HG03066 (cell line): ENCODE results near the gene RNF123.
"Not testable (repeated sequence)": the region's sequence is repeated elsewhere in the genome, so short reads cannot be mapped to it uniquely, and the experiment has no call there.

Experiments
- ATAC-seq: cut with Tn5 transposase; IDR thresholded peaks from one replicate; pipeline ENCODE4 v1.9.1; 2021; ENCODE audit warnings: low read depth; ENCODE audit not compliant: unreplicated experiment

Gene RNF123

DNA sequence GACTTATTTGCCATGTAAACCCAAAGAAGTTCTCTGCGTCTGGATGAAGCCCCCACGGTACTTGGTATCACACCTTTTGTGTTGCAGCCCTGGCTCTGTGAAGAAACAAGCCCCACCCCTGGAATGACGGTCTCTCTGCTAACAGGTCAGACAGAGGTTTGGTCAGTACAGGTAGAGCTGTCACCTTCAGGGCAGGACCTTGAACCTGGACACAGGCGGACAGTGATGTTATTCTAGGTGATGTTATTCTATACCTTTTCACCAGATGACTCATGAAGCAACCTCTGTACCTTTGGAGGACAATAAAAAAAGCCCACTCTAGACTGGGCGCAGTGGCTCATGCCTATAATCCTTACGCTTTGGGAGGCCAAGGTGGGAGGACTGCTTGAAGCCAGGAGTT is 45.4 kb downstream of the RNF123 start:
- no peak for ATAC-seq

DNA sequence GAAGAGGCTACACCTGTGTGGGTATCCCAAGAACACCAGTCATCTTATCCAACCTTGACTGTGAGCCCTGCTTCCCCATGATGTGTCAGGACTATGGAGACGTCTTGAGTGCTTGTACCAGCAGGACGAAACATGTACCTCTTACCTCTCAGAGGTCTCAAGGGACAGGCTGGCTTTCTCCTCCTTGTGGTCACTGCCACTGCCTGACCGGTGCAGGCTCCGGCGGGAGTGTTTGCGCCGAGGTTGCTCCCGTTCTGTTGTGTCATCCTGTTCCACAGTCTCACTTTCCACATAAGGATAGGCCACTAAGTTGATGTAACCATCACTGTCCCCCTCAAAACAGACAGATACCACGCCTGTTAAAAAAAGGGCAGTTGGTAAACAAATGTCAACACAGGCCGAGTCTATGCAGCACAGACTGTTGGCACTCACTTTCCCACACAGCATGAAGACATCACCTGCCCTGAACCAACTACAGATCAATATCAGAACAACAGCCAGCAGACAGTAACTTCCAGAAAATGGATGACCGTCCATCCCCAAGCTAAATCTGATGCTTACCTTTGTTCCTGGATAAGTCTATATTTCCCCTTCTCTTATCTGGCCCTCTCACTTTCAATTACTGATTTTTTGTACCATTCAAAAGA is 48.8 kb downstream of the RNF123 start:
- ATAC-seq, result no peak

GRCh38 chr3:49740427-49740826 is 51.1 kb downstream of the RNF123 start:
- no peak for ATAC-seq

DNA sequence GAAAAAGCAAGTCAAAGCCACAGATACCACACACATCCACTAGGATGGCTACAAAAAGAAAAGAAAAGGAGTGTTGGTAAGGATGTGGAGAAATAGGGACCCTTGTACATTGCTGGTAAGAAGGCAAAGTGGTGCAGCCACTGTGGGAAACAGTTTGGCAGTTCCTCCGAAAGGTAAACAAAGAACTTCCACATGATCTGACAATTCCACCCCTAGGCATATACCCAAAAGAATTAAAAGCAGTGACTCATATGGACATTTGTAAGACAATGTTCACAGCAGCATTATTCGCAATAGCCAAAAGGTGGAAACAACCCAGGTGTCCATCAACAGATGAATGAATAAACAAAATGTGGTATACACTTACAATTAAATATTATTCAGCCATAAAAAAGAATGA is 56.6 kb downstream of the RNF123 start:
- ATAC-seq, result no peak

DNA sequence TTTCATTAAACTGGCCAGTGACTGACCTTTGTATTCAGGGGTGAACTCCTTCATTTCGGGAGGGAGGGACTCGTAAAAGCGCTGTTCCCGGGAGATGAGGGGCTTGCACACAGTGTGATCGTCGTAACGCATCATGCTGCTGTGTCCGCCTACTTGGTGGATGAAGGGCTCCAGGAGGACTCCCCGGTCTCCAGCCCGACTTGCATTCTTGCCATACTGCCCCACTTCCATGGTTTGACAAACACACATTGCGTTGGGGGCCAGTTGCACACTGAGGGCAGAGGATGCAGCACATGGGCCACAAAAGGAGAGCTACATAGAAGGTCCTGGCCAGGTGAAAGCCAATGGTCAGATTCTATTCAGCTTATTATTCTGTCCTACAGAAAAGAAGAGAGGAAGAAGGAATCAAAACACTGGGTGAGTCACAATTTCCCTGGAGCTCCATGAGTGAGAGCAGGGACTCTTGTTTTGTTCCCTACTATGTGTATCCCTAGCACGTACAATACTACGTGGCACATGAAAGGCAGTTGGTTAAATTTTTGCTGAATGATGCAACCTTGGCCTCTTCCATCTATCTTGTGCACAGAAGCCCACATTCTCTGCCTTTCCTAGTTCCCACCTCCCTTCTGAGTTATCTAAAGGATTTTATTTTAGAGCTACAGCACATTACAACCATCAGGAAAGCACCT is 58.6 kb downstream of the RNF123 start:
- no peak for ATAC-seq

DNA sequence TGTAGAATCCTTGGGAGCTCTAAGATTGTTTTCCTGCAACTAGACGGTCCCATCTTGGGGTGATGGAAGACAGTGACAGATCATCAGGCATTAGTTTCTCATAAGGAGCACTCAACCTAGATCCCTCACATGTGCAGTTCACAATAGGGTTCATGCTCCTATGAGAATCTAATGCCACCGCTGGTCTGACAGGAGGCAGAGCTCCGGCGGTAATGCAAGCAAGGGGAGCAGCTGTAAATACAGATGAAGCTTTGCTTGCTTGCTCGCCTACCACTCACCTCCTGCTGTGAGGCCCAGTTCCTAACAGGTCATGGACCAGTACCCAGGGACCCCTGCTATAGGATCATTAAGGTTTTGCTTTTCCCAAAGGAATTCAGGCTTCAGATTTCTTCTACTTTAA is 59.5 kb downstream of the RNF123 start:
- ATAC-seq, result not testable (repeated sequence)

DNA sequence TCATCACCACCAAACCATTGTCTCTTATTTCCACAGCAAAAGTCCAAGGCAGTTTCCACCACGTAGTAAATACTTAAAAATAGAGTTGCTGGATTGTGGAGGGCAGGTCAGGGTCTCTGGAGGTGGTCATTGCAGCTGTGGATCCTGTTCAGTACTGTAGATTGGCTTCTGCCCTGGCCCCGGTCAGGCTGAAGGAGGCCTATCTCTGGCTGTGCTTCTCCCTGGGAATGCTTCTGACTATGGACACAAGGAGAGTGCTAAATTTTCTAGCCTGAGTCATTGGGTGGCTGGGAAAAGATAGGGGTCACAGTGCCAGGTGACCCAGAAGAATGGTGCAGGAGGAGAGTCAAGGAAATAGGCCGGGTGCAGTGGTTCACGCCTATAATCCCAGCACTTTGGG is 60.7 kb downstream of the RNF123 start:
- no peak for ATAC-seq

DNA sequence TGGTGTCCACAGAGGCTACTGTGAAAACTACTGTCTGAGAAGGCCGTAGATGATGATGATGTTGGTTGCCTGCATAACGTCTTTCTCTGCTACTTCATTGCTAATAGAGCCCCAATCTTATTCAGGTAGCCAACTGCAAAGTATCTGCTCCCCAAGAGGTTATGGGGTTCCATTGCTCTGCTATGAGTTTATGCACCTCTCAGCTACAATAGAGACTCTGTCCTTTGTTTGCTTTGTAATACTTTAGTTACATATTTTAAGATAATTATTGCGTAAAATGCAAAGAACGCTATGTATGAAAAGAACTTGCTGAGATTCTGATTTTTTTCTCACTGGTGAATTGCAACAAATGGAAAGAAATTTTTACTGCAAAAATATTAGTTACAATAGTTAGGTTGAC is 62.1 kb downstream of the RNF123 start:
- no peak for ATAC-seq

- ATAC-seq, result no peak
These were observed 65.2 kb downstream of the RNF123 start for GRCh38 chr3:49754536-49754935.

GRCh38 chr3:49756036-49756435 is 66.7 kb downstream of the RNF123 start:
- no peak for ATAC-seq

- ATAC-seq, result no peak
These were observed 67.8 kb downstream of the RNF123 start for GRCh38 chr3:49757197-49757596.

DNA sequence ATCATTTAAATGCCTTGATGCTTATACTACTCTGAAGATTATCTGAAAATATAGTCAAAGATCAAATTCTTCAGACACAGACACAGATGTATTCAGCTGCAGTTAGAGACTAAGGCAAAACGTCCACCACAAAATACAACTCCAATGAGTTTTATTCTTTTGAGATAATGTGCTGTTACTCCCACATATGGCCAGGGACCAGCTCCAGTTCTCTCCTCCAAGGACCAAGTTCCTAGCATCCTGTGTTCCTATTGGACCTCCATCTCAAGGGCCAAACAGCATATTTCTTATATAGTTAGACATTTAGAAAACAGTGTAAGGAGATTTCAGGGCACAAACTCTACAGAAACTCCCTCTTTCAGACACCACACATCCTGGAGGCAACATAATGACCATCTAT is 69.9 kb downstream of the RNF123 start:
- no peak for ATAC-seq

DNA sequence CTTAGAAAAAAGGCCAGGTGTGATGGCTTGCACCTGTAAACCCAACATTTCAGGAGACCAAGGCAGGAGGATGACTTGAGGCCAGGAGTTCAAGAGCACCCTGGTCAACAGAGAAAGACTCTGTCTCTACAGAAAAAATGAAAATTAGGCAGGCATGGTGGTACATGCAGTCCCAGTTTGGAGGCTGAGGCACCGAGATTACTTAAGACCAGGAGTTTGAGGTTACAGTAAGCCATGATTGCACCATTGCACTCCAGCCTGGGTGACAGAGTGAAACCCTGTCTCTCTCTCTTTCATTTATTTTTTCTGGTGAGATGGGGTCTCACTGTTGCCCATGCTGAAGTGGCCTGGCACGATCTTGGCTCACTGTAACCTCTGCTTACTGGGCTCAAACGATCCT is 72.3 kb downstream of the RNF123 start:
- no peak for ATAC-seq

- ATAC-seq, result no peak
These were observed 74.6 kb downstream of the RNF123 start for GRCh38 chr3:49763981-49764380.

DNA sequence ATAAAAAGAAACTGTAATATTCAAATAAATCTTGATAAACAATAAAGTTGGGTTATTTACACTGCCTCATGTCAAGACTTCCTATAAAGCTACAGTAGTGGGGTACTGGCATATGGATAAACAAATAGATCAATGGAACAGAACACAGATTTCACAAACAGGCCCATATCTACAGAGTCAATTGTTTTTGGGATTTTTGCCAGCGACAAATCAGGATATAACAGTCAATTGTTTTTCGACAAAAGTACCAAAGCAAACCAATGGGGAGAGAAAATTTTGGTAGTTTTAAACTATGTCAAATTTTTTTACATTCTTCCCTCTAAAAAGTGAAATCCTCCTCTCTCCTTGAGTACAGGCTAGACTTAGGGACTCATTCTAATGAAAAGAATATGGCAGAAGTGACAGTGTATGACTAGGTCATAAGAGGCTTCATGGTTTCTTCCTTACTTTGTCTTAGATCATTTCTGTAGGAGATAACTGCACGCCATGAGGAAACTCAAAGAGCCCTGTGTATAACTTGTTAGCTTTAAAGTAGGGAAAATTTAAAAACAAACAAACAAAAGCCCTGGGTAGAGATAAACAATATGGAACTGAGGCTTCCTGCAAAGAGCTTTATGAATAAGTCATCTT is 80.0 kb downstream of the RNF123 start:
- no peak for ATAC-seq

DNA sequence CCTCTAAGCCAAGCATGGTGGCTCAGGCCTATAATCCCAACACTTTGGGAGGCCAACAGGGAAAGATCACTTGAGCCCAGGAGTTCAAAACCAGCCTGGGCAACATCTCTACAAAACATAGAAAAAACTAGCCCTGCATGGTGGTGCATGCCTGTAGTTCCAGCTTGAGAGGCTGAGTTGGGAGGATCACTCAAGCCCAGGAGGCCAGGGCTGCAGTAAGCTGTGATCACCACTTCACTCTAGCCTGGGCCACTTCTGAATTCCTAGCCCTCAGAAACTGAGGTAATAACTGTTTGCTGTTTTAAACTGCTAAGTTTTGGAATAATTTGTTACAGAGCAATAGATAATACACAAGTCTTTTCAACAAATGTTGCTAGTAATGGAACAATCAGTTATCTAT is 80.6 kb downstream of the RNF123 start:
- ATAC-seq, result no peak
